ENCODE measurements around the gene PGLYRP4. TPM values are rescaled to one million over a fixed set of nuclear protein-coding genes. Genes with fewer than 3 reads are reported as not detected.

Gene PGLYRP4, protein sequence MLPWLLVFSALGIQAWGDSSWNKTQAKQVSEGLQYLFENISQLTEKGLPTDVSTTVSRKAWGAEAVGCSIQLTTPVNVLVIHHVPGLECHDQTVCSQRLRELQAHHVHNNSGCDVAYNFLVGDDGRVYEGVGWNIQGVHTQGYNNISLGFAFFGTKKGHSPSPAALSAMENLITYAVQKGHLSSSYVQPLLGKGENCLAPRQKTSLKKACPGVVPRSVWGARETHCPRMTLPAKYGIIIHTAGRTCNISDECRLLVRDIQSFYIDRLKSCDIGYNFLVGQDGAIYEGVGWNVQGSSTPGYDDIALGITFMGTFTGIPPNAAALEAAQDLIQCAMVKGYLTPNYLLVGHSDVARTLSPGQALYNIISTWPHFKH
- total RNA-seq (not detected), polyA plus RNA-seq (1 to 10 TPM in 1 of 3 donors, not detected in 2; 4.3 TPM)
- long read RNA-seq, donor 1, result 0 reads
- long read RNA-seq, donor 2, result 0 reads
- long read RNA-seq, donor 3, result 0 reads
- long read RNA-seq, donor 4, result 0 reads
- long read RNA-seq, donor 5, result 0 reads
- long read RNA-seq, donor 6, result 0 reads
- long read RNA-seq, donor 7, result 0 reads
- long read RNA-seq, donor 8, result 0 reads
- long read RNA-seq, donor 9, result 0 reads
- long read RNA-seq, donor 10, result 0 reads

GRCh38 chr1:153348511-153349362, at the start of gene PGLYRP4:
TSS of gene PGLYRP4 (minus strand) at chr1:153348841. CDS start at chr1:153347932, 909 bp downstream.
- Histone ChIP-seq H3K9me3 (no peaks in the 10 kb centered on the region), H3K4me3 (no peak within 1 kb of the TSS), H3K27me3 (peaks cover 0 to 81% (median 17%) of the 10 kb centered on the region in 3 donors), H3K27ac (no peak within 1 kb of the TSS), H3K4me1 (peaks cover 0 to 14% (median 0%) of the 10 kb centered on the region in 4 donors), H3K36me3 (no peaks in the 10 kb centered on the region)
- intact Hi-C loops (cut with DNase I; ENCODE audit: low total_unique reads), result no loop called here
- DNase-seq, result no peak
- TF ChIP-seq POLR2AphosphoS5 (IDR thresholded peaks at IDR 0.05), result no peak
- TF ChIP-seq POLR2A (IDR thresholded peaks at IDR 0.05), result no peak
- TF ChIP-seq, protein P1, sequence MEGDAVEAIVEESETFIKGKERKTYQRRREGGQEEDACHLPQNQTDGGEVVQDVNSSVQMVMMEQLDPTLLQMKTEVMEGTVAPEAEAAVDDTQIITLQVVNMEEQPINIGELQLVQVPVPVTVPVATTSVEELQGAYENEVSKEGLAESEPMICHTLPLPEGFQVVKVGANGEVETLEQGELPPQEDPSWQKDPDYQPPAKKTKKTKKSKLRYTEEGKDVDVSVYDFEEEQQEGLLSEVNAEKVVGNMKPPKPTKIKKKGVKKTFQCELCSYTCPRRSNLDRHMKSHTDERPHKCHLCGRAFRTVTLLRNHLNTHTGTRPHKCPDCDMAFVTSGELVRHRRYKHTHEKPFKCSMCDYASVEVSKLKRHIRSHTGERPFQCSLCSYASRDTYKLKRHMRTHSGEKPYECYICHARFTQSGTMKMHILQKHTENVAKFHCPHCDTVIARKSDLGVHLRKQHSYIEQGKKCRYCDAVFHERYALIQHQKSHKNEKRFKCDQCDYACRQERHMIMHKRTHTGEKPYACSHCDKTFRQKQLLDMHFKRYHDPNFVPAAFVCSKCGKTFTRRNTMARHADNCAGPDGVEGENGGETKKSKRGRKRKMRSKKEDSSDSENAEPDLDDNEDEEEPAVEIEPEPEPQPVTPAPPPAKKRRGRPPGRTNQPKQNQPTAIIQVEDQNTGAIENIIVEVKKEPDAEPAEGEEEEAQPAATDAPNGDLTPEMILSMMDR (IDR thresholded peaks at IDR 0.05), result no peak
- TF ChIP-seq EP300 (IDR thresholded peaks at IDR 0.05), result no peak
- 51 to 72% (median 60%) methylated on average over 8 to 10 of the region's 10 CpGs for WGBS, 5 donors

DNA sequence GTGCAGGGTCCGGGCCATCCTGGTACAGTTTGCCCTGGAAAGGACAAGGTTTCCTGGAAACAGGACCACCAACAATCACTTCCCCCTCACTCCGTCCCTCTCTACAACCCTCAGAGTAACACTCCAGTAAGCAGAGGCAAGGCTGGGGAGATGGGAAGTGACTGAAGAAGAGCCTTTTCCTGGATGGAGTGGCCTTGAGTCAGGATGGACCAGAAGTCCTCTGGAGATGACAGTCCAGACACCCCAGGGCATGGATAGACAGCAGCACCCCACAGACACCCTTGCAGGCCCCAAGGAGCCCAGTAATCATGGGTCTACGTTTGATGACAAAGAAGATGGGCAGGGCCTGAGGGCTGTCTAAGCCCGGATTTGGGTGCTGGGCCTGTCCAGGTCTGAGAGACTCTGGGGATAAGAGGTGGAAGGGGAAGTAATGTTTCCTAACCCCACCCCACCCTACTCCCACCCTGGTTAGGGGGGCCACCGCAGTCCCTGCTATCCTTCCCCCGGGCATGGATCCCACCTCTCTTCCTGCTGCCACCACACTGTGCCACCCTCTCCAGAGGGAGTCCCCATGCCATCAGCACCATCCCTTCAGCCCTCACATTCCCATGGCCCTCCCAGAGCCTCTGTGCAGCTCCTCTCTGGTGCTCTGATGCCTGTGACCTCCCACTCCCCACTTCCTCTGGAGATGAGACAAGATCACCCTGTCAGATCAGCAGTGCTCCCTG, 49.4 kb upstream of the PGLYRP4 start:
- H3K4me3 ChIP-seq, result no peak overlapping the region
- H3K9me3 ChIP-seq, result no peaks in the 10 kb centered on the region
- 73 to 86% (median 80%) methylated on average over 6 of the region's 6 CpGs for WGBS, 5 donors
- H3K36me3 ChIP-seq, result no peaks in the 10 kb centered on the region
- H3K4me1 ChIP-seq, result no peaks in the 10 kb centered on the region
- TF ChIP-seq POLR2A (IDR thresholded peaks at IDR 0.05) (no peak), EP300 (IDR thresholded peaks at IDR 0.05) (no peak), POLR2AphosphoS5 (IDR thresholded peaks at IDR 0.05) (no peak)
- TF ChIP-seq, protein P1 (IDR thresholded peaks at IDR 0.05), result no peak
- H3K27me3 ChIP-seq, result peaks cover 0 to 59% (median 11%) of the 10 kb centered on the region in 3 donors
- no peak overlapping the region for H3K27ac ChIP-seq
- no peak for DNase-seq
- intact Hi-C loops (cut with DNase I; ENCODE audit: low total_unique reads), result no loop called here

DNA sequence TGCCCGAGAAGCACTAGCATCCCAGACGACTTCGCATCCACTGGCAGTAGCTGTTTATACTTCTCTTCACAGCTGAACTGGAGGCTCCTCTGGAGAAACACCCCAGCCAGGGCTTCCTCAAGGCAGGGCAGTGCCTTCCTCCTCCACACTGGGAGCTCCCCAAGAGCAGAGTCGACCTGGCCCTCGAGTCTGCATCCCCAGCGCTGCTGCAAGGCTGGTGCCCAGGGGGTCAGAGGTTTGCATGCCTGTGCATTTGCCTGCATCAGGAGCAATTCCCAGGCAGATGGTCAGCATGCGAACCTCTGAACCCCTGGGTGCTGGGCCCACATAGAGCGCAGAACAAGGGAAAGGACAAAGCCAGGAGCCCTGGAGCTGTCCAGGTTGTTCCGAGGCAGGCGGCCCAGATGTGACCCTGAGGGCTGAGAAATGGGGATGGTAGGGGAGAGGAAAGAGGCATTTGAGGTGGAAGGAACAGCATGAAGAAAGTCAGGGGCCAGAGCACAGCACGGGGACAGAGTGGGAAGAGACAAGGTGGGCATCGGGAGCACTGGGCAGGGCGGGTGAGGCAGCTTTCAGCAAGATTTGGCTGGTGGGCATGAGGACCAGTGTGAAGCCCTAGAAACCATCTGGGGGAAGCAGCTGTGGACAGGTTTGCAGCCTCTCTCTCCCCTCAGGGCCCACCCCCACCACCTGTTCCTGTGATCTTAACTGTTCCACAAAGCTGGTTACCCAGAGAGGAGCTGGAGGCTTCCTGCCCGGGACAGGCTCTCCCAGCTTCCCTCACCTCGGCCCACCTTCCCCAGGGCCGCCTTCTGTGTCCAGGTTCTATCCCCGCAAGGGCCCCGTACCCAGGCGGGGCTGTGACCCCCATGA, 48.6 kb upstream of the PGLYRP4 start:
- Histone ChIP-seq H3K4me3 (no peak overlapping the region), H3K9me3 (no peaks in the 10 kb centered on the region), H3K4me1 (no peaks in the 10 kb centered on the region), H3K27ac (no peak overlapping the region), H3K27me3 (peaks cover 0 to 65% (median 11%) of the 10 kb centered on the region in 3 donors), H3K36me3 (no peaks in the 10 kb centered on the region)
- 75 to 83% (median 79%) methylated on average over 18 to 19 of the region's 19 CpGs for WGBS, 5 donors
- no peak for DNase-seq
- no peak for TF ChIP-seq EP300 (IDR thresholded peaks at IDR 0.05)
- TF ChIP-seq, protein P1 (IDR thresholded peaks at IDR 0.05), result no peak
- TF ChIP-seq POLR2AphosphoS5 (IDR thresholded peaks at IDR 0.05), result no peak
- no peak for TF ChIP-seq POLR2A (IDR thresholded peaks at IDR 0.05)
- intact Hi-C loops (cut with DNase I; ENCODE audit: low total_unique reads), result no loop called here
